ENCODE results near the gene SPTBN1.

SPTBN1 gene

DNA sequence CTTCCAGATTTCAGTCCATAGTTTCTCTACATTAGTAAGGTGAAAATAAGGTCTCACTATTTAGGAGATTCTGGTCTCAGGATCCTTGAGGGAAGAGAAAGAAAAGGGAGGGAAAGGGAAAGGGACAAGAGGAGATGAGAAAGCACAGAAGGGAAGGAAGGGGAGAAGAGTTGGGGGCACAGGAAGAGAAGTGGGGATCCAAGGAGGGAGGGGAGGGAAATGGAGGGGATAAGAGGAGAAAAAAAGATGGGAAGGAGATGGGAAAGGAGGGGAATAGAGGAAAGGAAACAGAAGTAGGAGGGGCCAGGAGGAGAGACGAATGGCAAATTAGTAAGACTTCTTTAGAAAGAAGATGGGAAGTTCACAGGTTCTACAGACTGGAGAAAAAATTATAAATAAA lies 39.2 kb upstream of the SPTBN1 start:
- DNase-seq (ENCODE audit: low read depth), result no peak
- TF ChIP-seq, protein P1, sequence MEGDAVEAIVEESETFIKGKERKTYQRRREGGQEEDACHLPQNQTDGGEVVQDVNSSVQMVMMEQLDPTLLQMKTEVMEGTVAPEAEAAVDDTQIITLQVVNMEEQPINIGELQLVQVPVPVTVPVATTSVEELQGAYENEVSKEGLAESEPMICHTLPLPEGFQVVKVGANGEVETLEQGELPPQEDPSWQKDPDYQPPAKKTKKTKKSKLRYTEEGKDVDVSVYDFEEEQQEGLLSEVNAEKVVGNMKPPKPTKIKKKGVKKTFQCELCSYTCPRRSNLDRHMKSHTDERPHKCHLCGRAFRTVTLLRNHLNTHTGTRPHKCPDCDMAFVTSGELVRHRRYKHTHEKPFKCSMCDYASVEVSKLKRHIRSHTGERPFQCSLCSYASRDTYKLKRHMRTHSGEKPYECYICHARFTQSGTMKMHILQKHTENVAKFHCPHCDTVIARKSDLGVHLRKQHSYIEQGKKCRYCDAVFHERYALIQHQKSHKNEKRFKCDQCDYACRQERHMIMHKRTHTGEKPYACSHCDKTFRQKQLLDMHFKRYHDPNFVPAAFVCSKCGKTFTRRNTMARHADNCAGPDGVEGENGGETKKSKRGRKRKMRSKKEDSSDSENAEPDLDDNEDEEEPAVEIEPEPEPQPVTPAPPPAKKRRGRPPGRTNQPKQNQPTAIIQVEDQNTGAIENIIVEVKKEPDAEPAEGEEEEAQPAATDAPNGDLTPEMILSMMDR (conservative IDR thresholded peaks at IDR 0.05; ENCODE audit: control insufficient read depth, insufficient read depth, low read depth, low read length), result no peak
- H3K4me3 ChIP-seq (ENCODE audit: control insufficient read depth, low read depth, low read length), result no peak overlapping the region

DNA sequence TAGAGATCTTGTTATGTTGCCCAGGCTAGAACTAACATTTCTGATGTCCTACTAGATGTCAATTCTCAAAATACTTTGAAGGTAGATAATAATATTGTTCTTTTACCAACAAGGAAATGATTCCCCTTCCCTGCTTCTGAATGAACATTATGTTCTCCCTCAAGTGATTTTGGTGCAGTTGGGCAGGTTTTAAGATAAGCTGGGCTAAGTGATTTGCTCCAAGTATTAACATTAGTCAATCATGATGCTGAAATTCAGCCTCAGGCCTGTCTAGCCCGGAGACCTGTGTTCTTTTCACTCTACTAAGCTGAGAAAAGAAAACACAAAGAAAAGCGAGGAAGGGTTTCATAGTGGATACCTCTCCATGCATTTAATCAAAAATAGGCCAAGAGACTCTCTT lies 38.5 kb upstream of the SPTBN1 start:
- TF ChIP-seq, protein P1 (conservative IDR thresholded peaks at IDR 0.05; ENCODE audit: control insufficient read depth, insufficient read depth, low read depth, low read length), result no peak
- H3K4me3 ChIP-seq (ENCODE audit: control insufficient read depth, low read depth, low read length), result no peak overlapping the region
- DNase-seq (ENCODE audit: low read depth), result no peak

DNA sequence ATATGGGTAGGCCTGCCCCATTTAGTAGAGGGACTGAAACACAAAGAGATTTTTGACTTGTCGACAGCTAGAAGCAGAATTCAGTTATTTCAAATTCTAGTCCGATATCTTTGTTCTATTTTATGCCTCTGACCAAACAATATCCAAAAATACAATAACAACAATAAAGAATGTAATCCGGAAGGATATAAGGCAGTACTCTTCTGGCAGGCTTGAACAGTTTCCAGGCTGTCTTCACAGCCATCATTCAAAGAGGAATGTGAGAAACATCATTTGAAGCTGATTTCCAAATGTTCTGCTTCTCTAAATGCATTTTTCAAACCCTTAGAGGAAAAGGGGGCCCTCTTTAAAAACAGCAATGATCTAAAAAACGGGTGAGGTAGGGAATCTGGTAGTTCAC lies 36.7 kb upstream of the SPTBN1 start:
- no peak for DNase-seq (ENCODE audit: low read depth)
- TF ChIP-seq, protein P1 (conservative IDR thresholded peaks at IDR 0.05; ENCODE audit: control insufficient read depth, insufficient read depth, low read depth, low read length), result no peak
- no peak overlapping the region for H3K4me3 ChIP-seq (ENCODE audit: control insufficient read depth, low read depth, low read length)

DNA sequence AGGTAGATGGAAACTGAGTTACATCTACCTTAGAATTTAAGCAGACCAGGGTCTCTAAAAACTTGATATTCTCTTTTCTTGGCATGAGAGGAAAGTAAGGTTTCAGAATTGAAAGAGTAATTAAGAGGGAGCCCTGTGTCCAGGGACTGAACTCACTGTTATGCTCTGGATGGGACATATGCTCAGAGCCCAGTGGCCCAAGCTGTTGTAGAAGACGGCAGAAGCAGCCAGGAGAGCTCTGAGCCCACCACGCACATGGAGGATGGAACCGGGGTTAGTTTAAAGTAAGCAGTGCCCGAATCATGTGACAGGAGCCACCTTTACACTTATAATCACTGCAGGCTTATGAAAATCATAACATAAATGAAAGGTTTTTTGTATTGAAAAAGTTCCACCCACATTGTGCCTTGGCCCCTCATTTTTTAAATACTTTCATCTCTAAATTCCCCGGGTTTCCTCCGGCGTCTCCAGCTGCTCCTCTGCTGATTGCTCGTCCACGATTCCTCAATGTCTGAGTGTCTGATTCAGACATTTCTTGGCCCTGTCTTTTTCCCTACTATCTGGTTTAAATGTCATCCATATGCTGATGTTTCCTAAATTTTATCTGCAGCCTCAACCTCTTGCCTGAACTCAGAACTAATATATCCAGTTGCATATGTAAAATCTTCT lies 36.1 kb upstream of the SPTBN1 start:
- DNase-seq (ENCODE audit: low read depth), result no peak
- TF ChIP-seq, protein P1 (conservative IDR thresholded peaks at IDR 0.05; ENCODE audit: control insufficient read depth, insufficient read depth, low read depth, low read length), result no peak
- H3K4me3 ChIP-seq (ENCODE audit: control insufficient read depth, low read depth, low read length), result no peak overlapping the region

DNA sequence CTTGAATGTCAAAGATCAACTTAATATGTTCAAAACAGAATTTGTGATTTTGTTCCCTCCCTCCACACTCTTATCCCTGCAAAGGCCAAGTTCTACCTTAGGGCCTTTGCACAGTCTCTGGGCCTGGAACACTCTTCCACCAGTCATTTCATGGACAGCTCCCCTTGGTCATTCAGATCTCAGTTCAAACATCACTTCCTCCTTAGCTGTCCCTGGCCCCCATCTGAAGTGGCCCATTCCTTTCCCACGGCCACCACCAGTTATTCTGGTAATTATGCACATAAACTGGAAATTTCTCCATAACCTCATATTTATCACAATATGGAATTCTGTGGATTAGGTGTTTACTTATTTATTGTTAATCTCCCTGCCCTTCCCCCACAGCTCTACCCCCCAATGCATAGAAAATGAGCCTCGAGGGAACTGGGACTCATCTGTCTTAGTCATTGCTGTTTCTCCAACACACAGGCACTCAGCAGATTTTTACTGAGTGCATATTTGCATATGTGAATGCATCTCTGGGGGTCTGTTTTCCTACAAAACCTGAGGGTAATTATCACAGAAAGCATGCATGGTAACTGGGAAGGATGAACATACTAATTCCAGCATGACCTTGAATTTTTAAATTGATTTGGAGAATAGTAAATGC lies 35.5 kb upstream of the SPTBN1 start:
- TF ChIP-seq, protein P1 (conservative IDR thresholded peaks at IDR 0.05; ENCODE audit: control insufficient read depth, insufficient read depth, low read depth, low read length), result no peak
- no peak for DNase-seq (ENCODE audit: low read depth)
- H3K4me3 ChIP-seq (ENCODE audit: control insufficient read depth, low read depth, low read length), result no peak overlapping the region

DNA sequence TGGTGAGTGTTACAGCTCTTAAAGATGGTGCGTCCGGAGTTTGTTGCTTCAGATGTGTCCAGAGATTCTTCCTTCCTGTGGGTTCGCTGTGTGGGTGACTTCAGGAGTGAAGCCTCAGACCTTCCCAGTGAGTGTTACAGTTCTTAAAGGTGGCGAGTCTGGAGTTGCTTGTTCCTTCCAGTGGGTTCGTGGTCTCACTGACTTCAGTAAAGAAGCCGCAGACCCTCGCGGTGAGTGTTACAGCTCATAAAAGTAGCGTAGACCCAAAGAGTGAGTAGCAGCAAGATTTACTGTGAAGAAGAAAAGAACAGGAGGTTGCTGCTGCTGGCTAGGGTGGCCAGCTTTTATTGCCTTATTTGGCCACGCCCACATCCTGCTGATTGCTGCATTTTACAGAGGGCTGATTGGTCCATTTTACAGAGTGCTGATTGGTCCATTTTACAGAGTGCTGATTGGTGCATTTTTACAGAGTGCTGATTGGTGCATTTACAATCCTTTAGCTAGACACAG lies 34.0 kb upstream of the SPTBN1 start:
- H3K4me3 ChIP-seq (ENCODE audit: control insufficient read depth, low read depth, low read length), result no peak overlapping the region

More for the DNA sequence above, 34.0 kb upstream of the SPTBN1 start:
- TF ChIP-seq, protein P1 (conservative IDR thresholded peaks at IDR 0.05; ENCODE audit: control insufficient read depth, insufficient read depth, low read depth, low read length), result no peak
- no peak for DNase-seq (ENCODE audit: low read depth)
